Measurements from ENCODE around the gene KIF15.

GRCh38 chr3:44842376-44842775 is 80.8 kb downstream of the KIF15 start:
- TF ChIP-seq ZNF18 (tag by site-specific recombination; IDR thresholded peaks at IDR 0.05) = no peak
- TF ChIP-seq ZSCAN18 (tag by site-specific recombination; IDR thresholded peaks at IDR 0.05) = no peak
- no peak for TF ChIP-seq ZBTB11 (tag by site-specific recombination; conservative IDR thresholded peaks at IDR 0.05; ENCODE audit: low read depth)
- TF ChIP-seq CTCF (tag by site-specific recombination; IDR thresholded peaks at IDR 0.05) = no peak
- no peak for TF ChIP-seq ZNF311 (tag by site-specific recombination; IDR thresholded peaks at IDR 0.05; ENCODE audit: borderline replicate concordance)
- no peak for TF ChIP-seq ATF2 (tag by site-specific recombination; IDR thresholded peaks at IDR 0.05; ENCODE audit: low read depth)
